Epidermal melanocyte (primary cell): Measurements from ENCODE around the gene EHF.
A peak's percentile ranks its signal among the peaks of the same experiment; 100 is the strongest.
"Not testable (repeated sequence)": the region's sequence is repeated elsewhere in the genome, so short reads cannot be mapped to it uniquely, and the experiment has no call there.

Source experiments
- DNase-seq: peaks from one replicate; pipeline ENCODE4 v3.0.0; 2011; ENCODE audit warnings: low spot score; ENCODE audit not compliant: insufficient read length

The EHF gene

GRCh38 chr11:34665077-34665835, 44.4 kb downstream of the EHF start:
- DNase-seq, result no peak

GRCh38 chr11:34667810-34668582, 47.1 kb downstream of the EHF start:
- no peak for DNase-seq

GRCh38 chr11:34668583-34669053, 47.7 kb downstream of the EHF start:
- DNase-seq, result no peak

- no peak for DNase-seq
Measured at GRCh38 chr11:34669458-34669857, 48.6 kb downstream of the EHF start.

GRCh38 chr11:34671117-34671516, 50.2 kb downstream of the EHF start:
- DNase-seq, result no peak

GRCh38 chr11:34671946-34672345, 51.1 kb downstream of the EHF start:
- DNase-seq, result no peak

- no peak for DNase-seq
Measured at GRCh38 chr11:34674038-34674437, 53.1 kb downstream of the EHF start.

GRCh38 chr11:34676227-34676626, 55.3 kb downstream of the EHF start:
- DNase-seq, result no peak

- no peak for DNase-seq
Measured at GRCh38 chr11:34679681-34680080, 58.8 kb downstream of the EHF start.

GRCh38 chr11:34680206-34680605, 59.3 kb downstream of the EHF start:
- DNase-seq, result no peak

- peak; percentile 28 for DNase-seq
Measured at GRCh38 chr11:34680918-34681586, 60.2 kb downstream of the EHF start.

- no peak for DNase-seq
Measured at GRCh38 chr11:34682825-34683224, 61.9 kb downstream of the EHF start.

GRCh38 chr11:34683396-34683795, 62.5 kb downstream of the EHF start:
- DNase-seq, result no peak

- no peak for DNase-seq
Measured at GRCh38 chr11:34685864-34686263, 65.0 kb downstream of the EHF start.

GRCh38 chr11:34692299-34692698, 71.4 kb downstream of the EHF start:
- not testable (repeated sequence) for DNase-seq

GRCh38 chr11:34696862-34697261, 76.0 kb downstream of the EHF start:
- DNase-seq, result no peak

GRCh38 chr11:34706709-34707461, 86.0 kb downstream of the EHF start:
- DNase-seq, result no peak

GRCh38 chr11:34707462-34707840, 86.6 kb downstream of the EHF start:
- no peak for DNase-seq
